ENCODE data around the gene USP31. TPM values are rescaled to one million over a fixed set of nuclear protein-coding genes. Genes with fewer than 3 reads are reported as not detected.

USP31 gene
- total RNA-seq, 3 donors from 2014 or later (not counting 1 experiment from before 2014, with no cell fraction given), result 6.1 to 6.6 (median 6.3) TPM

DNA sequence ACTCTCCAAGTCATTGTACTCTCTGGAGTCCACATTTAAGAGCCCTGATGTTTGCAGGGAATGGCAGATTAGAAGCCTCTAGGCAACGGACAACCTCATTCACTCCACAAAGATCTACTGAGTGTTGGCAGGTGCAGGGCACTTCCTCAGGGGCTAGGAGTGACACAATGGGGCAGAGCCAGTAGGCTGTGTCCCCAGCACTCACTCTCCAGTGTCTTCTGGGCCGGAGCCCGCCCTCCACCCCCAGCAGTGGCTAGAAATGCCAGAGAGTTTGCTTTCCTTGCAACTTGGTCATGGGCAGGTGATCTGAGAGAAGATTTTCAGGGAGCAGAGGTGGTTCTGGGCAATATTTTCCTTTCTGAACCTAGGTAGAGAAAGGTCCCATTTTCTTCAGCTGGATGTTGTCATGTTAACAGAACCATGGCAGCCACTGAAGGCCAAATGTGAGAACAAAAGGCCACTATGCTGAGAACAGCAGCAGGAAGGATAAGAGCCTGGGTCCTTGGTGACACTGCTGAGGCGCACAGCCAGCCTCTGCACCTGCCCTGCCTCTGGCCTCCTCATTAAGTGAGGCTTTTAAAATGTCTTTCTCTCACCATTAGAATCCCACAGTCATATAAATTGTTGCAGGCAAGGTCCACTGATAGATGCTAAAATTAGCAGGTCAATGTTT lies 96.2 kb downstream of the USP31 start:
- WGBS (ENCODE audit: insufficient coverage), result 84% methylated on average over 4 of the region's 4 CpGs
- Histone ChIP-seq H3K9me3 (ENCODE audit: control insufficient read depth, insufficient read depth, low read length) (no peaks in the 10 kb centered on the region), H3K27me3 (ENCODE audit: control insufficient read depth, insufficient read depth, low read length) (no peaks in the 10 kb centered on the region), H3K36me3 (ENCODE audit: control insufficient read depth, insufficient read depth, low read length) (no peaks in the 10 kb centered on the region), H3K4me1 (ENCODE audit: control insufficient read depth, insufficient read depth, low read length) (no peaks in the 10 kb centered on the region), H3K4me3 (ENCODE audit: low read length) (no peak overlapping the region), H3K27ac (ENCODE audit: low read length) (no peak overlapping the region)
- TF ChIP-seq CTCF (IDR thresholded peaks at IDR 0.05), result no peak
- no peak overlapping the region for H3K4me3 Mint-ChIP-seq
- H3K4me1 Mint-ChIP-seq, result no peaks in the 10 kb centered on the region
- no peaks in the 10 kb centered on the region for H3K36me3 Mint-ChIP-seq
- no peak overlapping the region for H3K27ac Mint-ChIP-seq
- ATAC-seq, result no peak
- intact Hi-C loops (cut with micrococcal nuclease), result no loop called here
- DNase-seq, result no peak
- H3K9me3 Mint-ChIP-seq, result no peaks in the 10 kb centered on the region
- peaks cover 27 to 38% of the 10 kb centered on the region in 2 donors for H3K27me3 Mint-ChIP-seq (ENCODE audit: low read depth in 2 of 2)

DNA sequence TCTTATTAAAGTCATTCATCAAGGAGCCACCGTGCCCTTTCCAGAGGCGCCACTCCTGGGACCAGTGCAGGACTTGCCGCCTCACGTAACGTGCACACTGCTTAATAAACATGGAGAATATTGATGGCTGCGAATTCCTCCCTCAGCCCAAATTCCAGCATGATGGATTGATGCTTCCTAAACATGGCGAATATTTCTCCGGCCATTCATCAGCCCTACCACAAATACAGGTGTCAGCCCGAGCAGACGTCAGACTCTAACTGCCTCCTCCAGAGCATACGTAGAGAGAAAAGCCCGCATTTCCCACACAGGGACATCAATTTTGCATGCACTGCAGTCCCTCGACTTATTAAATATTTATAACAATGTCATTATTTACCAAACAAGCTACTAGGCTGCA lies 97.0 kb downstream of the USP31 start:
- DNase-seq, result no peak
- no peak overlapping the region for H3K27ac ChIP-seq (ENCODE audit: low read length)
- H3K9me3 ChIP-seq (ENCODE audit: control insufficient read depth, insufficient read depth, low read length), result no peaks in the 10 kb centered on the region
- H3K4me3 ChIP-seq (ENCODE audit: low read length), result no peak overlapping the region
- H3K36me3 ChIP-seq (ENCODE audit: control insufficient read depth, insufficient read depth, low read length), result no peaks in the 10 kb centered on the region
- H3K4me1 ChIP-seq (ENCODE audit: control insufficient read depth, insufficient read depth, low read length), result no peaks in the 10 kb centered on the region
- no peak for ATAC-seq
- no peak overlapping the region for H3K27ac Mint-ChIP-seq
- WGBS (ENCODE audit: insufficient coverage), result 89% methylated on average over 13 of the region's 13 CpGs
- no peaks in the 10 kb centered on the region for H3K9me3 Mint-ChIP-seq
- TF ChIP-seq CTCF (IDR thresholded peaks at IDR 0.05), result no peak
- no peaks in the 10 kb centered on the region for H3K36me3 Mint-ChIP-seq
- no peaks in the 10 kb centered on the region for H3K4me1 Mint-ChIP-seq
- peaks cover 32 to 41% of the 10 kb centered on the region in 2 donors for H3K27me3 Mint-ChIP-seq (ENCODE audit: low read depth in 2 of 2)
- no peak overlapping the region for H3K4me3 Mint-ChIP-seq
- intact Hi-C loops (cut with micrococcal nuclease), result no loop called here
- no peaks in the 10 kb centered on the region for H3K27me3 ChIP-seq (ENCODE audit: control insufficient read depth, insufficient read depth, low read length)

DNA sequence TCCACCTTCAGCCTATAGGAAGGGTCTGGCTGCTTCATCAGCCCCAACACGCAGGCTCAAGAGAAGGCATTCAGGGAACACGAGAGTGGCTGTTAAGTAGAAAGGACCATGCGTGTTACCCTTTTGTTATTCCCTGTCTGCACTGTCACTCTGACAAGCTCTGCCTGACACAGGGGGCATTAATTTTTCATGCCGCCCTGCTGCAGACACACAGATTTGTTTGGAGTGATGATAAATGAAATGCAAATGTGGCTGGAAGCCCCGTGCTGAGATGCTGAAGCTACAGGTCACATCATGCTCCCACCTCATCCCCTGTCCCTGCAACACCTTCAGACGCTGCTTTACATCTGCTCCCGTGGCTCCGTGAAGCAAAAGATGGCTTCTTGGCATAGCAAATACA lies 97.7 kb downstream of the USP31 start:
- 77% methylated on average over 8 of the region's 8 CpGs for WGBS (ENCODE audit: insufficient coverage)
- intact Hi-C loops (cut with micrococcal nuclease), result no loop called here
- H3K9me3 Mint-ChIP-seq, result no peaks in the 10 kb centered on the region
- peaks cover 34 to 38% of the 10 kb centered on the region in 2 donors for H3K27me3 Mint-ChIP-seq (ENCODE audit: low read depth in 2 of 2)
- Histone ChIP-seq H3K27me3 (ENCODE audit: control insufficient read depth, insufficient read depth, low read length) (no peaks in the 10 kb centered on the region), H3K9me3 (ENCODE audit: control insufficient read depth, insufficient read depth, low read length) (no peaks in the 10 kb centered on the region), H3K4me1 (ENCODE audit: control insufficient read depth, insufficient read depth, low read length) (no peaks in the 10 kb centered on the region), H3K36me3 (ENCODE audit: control insufficient read depth, insufficient read depth, low read length) (no peaks in the 10 kb centered on the region), H3K27ac (ENCODE audit: low read length) (no peak overlapping the region), H3K4me3 (ENCODE audit: low read length) (no peak overlapping the region)
- DNase-seq, result no peak
- H3K27ac Mint-ChIP-seq, result no peak overlapping the region
- H3K4me3 Mint-ChIP-seq, result no peak overlapping the region
- no peak for TF ChIP-seq CTCF (IDR thresholded peaks at IDR 0.05)
- ATAC-seq, result no peak
- H3K36me3 Mint-ChIP-seq, result no peaks in the 10 kb centered on the region
- no peaks in the 10 kb centered on the region for H3K4me1 Mint-ChIP-seq

GRCh38 chr16:23048164-23048563 lies 101.1 kb downstream of the USP31 start:
- no peaks in the 10 kb centered on the region for H3K4me1 ChIP-seq (ENCODE audit: control insufficient read depth, insufficient read depth, low read length)
- Mint-ChIP-seq H3K27me3 (ENCODE audit: low read depth in 2 of 2) (peaks cover 27% of the 10 kb centered on the region in 2 donors), H3K36me3 (no peaks in the 10 kb centered on the region), H3K27ac (no peak overlapping the region), H3K9me3 (peaks cover 0 to 3% of the 10 kb centered on the region in 2 donors), H3K4me3 (no peak overlapping the region), H3K4me1 (no peaks in the 10 kb centered on the region)
- no peaks in the 10 kb centered on the region for H3K9me3 ChIP-seq (ENCODE audit: control insufficient read depth, insufficient read depth, low read length)
- H3K27ac ChIP-seq (ENCODE audit: low read length), result no peak overlapping the region
- no peaks in the 10 kb centered on the region for H3K36me3 ChIP-seq (ENCODE audit: control insufficient read depth, insufficient read depth, low read length)
- ATAC-seq (no peak), DNase-seq (no peak)
- intact Hi-C loops (cut with micrococcal nuclease), result no loop called here
- WGBS (ENCODE audit: insufficient coverage), result 77% methylated on average over 5 of the region's 5 CpGs
- H3K4me3 ChIP-seq (ENCODE audit: low read length), result no peak overlapping the region
- no peak for TF ChIP-seq CTCF (IDR thresholded peaks at IDR 0.05)
- no peaks in the 10 kb centered on the region for H3K27me3 ChIP-seq (ENCODE audit: control insufficient read depth, insufficient read depth, low read length)
